ENCODE results near the gene AJUBA.
"Not testable (repeated sequence)": the region's sequence is repeated elsewhere in the genome, so short reads cannot be mapped to it uniquely, and the experiment has no call there.

The AJUBA gene

DNA sequence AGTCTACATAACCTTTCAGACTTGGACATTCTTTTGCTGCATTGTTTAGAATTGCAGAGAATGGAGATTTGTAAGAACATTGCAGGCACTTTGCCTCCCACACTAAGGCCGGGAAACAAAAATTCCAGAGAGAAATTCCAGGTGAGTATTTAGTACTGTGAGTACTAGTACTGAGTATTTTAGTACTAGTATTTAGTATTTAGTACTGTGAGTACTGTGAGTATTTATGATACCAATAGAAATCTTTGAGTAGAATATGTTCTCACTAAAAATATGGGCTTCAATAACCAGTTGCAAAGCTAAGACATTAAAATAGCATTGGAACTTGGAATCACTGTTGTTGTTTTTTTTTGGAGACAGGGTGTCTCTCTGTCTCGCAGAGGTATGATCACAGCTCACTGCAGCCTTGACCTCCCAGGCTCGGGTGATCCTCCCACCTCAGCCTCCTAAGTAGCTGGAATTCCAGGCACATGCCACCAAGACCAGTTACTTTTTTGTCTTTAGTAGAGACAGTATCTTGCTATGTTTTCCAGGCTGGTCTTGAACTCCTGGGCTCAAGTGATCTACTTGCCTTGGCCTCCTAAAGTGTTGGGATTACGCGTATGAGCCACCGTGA lies 20.2 kb downstream of the AJUBA start:
- DNase-seq, result no peak

GRCh38 chr14:22955702-22956569 lies 26.4 kb downstream of the AJUBA start:
- TF ChIP-seq GATA1 (IDR thresholded peaks at IDR 0.05; ENCODE audit: low read depth, low read length), result no peak
- TF ChIP-seq POLR2A (IDR thresholded peaks at IDR 0.05; ENCODE audit: low read length), result no peak
- DNase-seq, result peak; percentile 66 to 67

More for the DNA sequence above, 20.2 kb downstream of the AJUBA start:
- TF ChIP-seq GATA1 (IDR thresholded peaks at IDR 0.05; ENCODE audit: low read depth, low read length), result no peak
- TF ChIP-seq POLR2A (IDR thresholded peaks at IDR 0.05; ENCODE audit: low read length), result no peak

GRCh38 chr14:22952418-22952817 lies 29.9 kb downstream of the AJUBA start:
- no peak for TF ChIP-seq POLR2A (IDR thresholded peaks at IDR 0.05; ENCODE audit: low read length)
- TF ChIP-seq GATA1 (IDR thresholded peaks at IDR 0.05; ENCODE audit: low read depth, low read length), result no peak
- DNase-seq, result no peak

DNA sequence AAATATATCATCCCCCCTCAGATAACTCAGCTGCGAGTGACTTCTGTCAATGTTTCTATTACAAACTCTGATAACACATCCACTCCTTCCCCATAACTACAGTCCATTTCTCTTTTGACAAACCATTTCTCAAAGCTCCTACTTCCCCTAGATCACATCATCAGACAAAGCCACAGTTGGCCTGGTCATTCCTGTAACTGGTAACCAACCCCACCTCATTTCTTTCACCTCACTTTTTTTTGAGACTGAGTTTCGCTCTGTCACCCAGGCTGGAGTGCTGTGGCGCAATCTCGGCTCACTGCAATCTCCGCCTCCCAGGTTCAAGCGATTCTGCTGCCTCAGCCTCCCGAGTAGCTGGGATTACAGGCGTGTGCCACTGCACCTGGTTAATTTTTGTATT lies 30.6 kb downstream of the AJUBA start:
- DNase-seq, result not testable (repeated sequence)

DNA sequence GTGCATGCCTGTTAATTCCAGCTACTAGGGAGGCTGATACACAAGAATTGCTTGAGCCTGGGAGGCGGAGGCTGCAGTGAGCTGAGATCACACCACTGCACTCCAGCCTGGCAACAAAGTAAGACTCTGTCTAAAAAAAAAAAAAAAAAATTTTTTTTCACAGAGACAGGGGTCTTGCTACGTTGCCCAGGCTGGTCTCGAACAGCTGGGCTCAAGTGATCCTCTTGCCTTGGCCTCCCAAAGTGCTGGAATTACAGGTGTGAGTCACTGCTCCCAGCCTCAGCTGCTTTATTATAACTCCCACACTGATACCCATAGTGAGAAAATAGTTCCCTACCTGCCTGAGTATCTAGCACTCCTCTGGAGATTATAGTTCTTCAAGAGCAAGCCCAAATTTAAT lies 36.7 kb downstream of the AJUBA start:
- TF ChIP-seq GATA1 (IDR thresholded peaks at IDR 0.05; ENCODE audit: low read depth, low read length), result no peak
- TF ChIP-seq POLR2A (IDR thresholded peaks at IDR 0.05; ENCODE audit: low read length), result no peak
- DNase-seq, result no peak

DNA sequence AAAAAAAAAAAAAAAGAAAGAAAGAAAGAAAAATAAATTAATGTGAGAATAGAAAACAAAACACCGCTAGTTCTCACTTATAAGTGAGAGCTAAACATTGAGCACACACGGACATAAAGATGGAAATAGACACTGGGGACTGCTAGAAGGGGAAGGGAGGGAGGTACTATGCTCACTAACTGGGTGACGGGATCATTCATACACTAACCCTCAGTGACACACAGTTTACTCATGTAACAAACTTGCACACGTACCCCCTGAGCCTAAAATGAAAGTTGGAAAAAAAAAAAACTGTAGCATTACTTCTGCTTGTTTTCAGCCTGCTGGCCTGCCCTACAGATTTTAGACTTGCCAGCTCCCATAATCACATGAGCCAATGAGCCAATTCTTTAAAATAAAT lies 42.7 kb downstream of the AJUBA start:
- TF ChIP-seq GATA1 (IDR thresholded peaks at IDR 0.05; ENCODE audit: low read depth, low read length) (no peak), POLR2A (IDR thresholded peaks at IDR 0.05; ENCODE audit: low read length) (no peak)
- no peak for DNase-seq

- no peak for DNase-seq
- TF ChIP-seq POLR2A (IDR thresholded peaks at IDR 0.05; ENCODE audit: low read length) (no peak), GATA1 (IDR thresholded peaks at IDR 0.05; ENCODE audit: low read depth, low read length) (no peak)
Observed at GRCh38 chr14:22935156-22935555, 47.2 kb downstream of the AJUBA start.

DNA sequence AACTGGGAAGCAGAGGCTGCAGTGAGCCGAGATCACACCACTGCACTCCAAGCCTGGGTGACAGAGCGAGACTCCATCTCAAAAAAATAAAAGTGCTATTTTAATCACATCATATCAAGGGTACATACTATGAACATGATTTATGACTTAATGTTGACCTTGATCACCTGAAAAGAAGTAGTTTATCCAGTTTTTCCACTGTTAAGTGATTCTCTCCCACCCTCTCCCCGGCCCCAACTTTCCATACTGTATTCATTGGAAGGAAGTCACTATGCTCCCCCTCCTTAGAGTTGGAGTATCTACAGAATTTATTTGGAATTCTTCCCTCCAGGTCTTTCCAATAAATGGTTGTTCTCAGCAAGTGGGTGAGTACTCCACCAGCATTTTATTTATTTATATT lies 50.2 kb downstream of the AJUBA start:
- TF ChIP-seq POLR2A (IDR thresholded peaks at IDR 0.05; ENCODE audit: low read length), result no peak
- no peak for TF ChIP-seq GATA1 (IDR thresholded peaks at IDR 0.05; ENCODE audit: low read depth, low read length)

GRCh38 chr14:22929961-22930364 lies 52.4 kb downstream of the AJUBA start:
- no peak for DNase-seq
- no peak for TF ChIP-seq POLR2A (IDR thresholded peaks at IDR 0.05; ENCODE audit: low read length)
- no peak for TF ChIP-seq GATA1 (IDR thresholded peaks at IDR 0.05; ENCODE audit: low read depth, low read length)

More for the DNA sequence above, 50.2 kb downstream of the AJUBA start:
- DNase-seq, result no peak

GRCh38 chr14:22929104-22929960 lies 53.0 kb downstream of the AJUBA start, which contains the start of gene PRMT5:
Gene PRMT5 (minus strand): TSS chr14:22929376. CDS start chr14:22929361, 15 bp downstream.
- peak; percentile 99 for DNase-seq
- peak; percentile 92 for TF ChIP-seq POLR2A (IDR thresholded peaks at IDR 0.05; ENCODE audit: low read length)
- TF ChIP-seq GATA1 (IDR thresholded peaks at IDR 0.05; ENCODE audit: low read depth, low read length), result no peak

GRCh38 chr14:22928237-22929103 lies 53.9 kb downstream of the AJUBA start:
- TF ChIP-seq GATA1 (IDR thresholded peaks at IDR 0.05; ENCODE audit: low read depth, low read length), result no peak
- no peak for TF ChIP-seq POLR2A (IDR thresholded peaks at IDR 0.05; ENCODE audit: low read length)
- DNase-seq, result peak; percentile 50 to 58

GRCh38 chr14:22926316-22926715 lies 56.0 kb downstream of the AJUBA start:
- DNase-seq, result no peak
- TF ChIP-seq GATA1 (IDR thresholded peaks at IDR 0.05; ENCODE audit: low read depth, low read length) (no peak), POLR2A (IDR thresholded peaks at IDR 0.05; ENCODE audit: low read length) (no peak)

DNA sequence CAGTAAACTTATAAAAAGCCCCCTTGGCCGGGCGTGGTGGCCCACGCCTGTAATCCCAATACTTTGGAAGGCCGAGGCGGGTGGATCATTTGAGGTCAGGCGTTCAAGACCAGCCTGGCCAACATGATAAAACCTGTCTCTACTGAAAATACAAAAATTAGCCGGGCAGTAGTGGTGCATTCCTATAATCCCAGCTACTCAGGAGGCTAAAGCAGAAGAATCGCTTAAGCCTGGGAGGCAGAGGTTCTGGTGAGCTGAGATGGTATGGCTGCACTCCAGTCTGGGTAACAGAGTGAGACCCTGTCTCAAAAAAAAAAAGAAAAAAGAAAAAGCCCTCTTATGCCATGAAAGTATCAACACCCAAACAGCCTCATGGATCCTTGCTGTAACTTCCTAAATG lies 56.8 kb downstream of the AJUBA start:
- no peak for DNase-seq

More for the DNA sequence above, 56.8 kb downstream of the AJUBA start:
- TF ChIP-seq GATA1 (IDR thresholded peaks at IDR 0.05; ENCODE audit: low read depth, low read length) (no peak), POLR2A (IDR thresholded peaks at IDR 0.05; ENCODE audit: low read length) (no peak)

Data from erythroblast (primary cell).